DND-41 (cell line): ENCODE measurements around the gene RHOBTB3.
"Not testable (repeated sequence)": the region's sequence is repeated elsewhere in the genome, so short reads cannot be mapped to it uniquely, and the experiment has no call there.

Experiments used
- EZH2 ChIP-seq: IDR thresholded peaks from 3 replicates; pipeline ENCODE4 v1.6.1; 2012; ENCODE audit warnings: borderline replicate concordance, low read depth, mild to moderate bottlenecking, moderate library complexity, low read length, inconsistent platforms; ENCODE audit not compliant: severe bottlenecking
- TF ChIP-seq, protein P1 (sequence below): IDR thresholded peaks from 2 replicates; pipeline ENCODE4 v1.5.1; 2012; ENCODE audit warnings: borderline replicate concordance, low read length, moderate library complexity, mild to moderate bottlenecking; ENCODE audit not compliant: poor library complexity, severe bottlenecking; ENCODE audit errors: extremely low read depth

DNA sequence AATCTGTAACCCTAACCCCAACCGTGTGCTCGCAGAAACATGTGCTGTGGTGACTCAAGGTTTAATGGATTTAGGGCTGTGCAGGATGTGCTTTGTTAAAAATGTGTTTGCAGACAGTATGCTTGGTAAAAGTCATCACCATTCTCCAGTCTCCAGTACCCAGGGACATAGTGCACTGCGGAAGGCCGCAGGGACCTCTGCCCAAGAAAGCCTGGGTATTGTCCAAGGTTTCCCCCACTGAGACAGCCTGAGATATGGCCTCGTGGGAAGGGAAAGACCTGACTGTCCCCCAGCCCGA, 79.9 kb downstream of the RHOBTB3 start:
- TF ChIP-seq, protein P1, sequence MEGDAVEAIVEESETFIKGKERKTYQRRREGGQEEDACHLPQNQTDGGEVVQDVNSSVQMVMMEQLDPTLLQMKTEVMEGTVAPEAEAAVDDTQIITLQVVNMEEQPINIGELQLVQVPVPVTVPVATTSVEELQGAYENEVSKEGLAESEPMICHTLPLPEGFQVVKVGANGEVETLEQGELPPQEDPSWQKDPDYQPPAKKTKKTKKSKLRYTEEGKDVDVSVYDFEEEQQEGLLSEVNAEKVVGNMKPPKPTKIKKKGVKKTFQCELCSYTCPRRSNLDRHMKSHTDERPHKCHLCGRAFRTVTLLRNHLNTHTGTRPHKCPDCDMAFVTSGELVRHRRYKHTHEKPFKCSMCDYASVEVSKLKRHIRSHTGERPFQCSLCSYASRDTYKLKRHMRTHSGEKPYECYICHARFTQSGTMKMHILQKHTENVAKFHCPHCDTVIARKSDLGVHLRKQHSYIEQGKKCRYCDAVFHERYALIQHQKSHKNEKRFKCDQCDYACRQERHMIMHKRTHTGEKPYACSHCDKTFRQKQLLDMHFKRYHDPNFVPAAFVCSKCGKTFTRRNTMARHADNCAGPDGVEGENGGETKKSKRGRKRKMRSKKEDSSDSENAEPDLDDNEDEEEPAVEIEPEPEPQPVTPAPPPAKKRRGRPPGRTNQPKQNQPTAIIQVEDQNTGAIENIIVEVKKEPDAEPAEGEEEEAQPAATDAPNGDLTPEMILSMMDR: not testable (repeated sequence)
- not testable (repeated sequence) for TF ChIP-seq EZH2
